ENCODE measurements around the gene SFR1. TPM values are rescaled to one million over a fixed set of nuclear protein-coding genes. Genes with fewer than 3 reads are reported as not detected.
"Not testable (repeated sequence)": the region's sequence is repeated elsewhere in the genome, so short reads cannot be mapped to it uniquely, and the experiment has no call there.

Gene SFR1
- total RNA-seq, 6 experiments from 2014 or later: 4.4 to 6.5 (median 5.7) TPM

DNA sequence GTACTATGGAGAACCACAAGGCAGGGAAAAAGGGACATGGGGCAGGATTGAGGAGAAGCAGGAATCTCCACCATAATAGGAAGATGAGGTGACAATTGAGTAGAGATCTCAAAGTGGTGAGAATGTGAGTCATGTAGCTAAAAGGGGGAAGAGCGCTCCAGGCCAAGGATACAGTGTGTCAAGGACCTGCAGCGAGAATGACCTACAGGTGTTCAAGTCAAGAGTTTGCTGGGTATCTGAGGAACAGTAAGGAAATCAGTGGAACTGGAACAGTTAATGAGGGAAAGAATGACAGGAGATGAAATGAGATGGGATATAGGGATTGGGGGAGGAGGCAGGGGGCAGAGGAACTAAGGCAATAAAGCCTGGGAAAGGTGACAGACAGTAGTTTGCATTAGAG is 33.6 kb downstream of the SFR1 start:
- no peak overlapping the region for H3K4me3 Mint-ChIP-seq
- no peaks in the 10 kb centered on the region for H3K4me1 Mint-ChIP-seq (ENCODE audit: low read depth)
- TF ChIP-seq, protein P1, sequence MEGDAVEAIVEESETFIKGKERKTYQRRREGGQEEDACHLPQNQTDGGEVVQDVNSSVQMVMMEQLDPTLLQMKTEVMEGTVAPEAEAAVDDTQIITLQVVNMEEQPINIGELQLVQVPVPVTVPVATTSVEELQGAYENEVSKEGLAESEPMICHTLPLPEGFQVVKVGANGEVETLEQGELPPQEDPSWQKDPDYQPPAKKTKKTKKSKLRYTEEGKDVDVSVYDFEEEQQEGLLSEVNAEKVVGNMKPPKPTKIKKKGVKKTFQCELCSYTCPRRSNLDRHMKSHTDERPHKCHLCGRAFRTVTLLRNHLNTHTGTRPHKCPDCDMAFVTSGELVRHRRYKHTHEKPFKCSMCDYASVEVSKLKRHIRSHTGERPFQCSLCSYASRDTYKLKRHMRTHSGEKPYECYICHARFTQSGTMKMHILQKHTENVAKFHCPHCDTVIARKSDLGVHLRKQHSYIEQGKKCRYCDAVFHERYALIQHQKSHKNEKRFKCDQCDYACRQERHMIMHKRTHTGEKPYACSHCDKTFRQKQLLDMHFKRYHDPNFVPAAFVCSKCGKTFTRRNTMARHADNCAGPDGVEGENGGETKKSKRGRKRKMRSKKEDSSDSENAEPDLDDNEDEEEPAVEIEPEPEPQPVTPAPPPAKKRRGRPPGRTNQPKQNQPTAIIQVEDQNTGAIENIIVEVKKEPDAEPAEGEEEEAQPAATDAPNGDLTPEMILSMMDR (IDR thresholded peaks at IDR 0.05): no peak
- peaks cover 22% of the 10 kb centered on the region for H3K27me3 Mint-ChIP-seq (ENCODE audit: insufficient read depth)
- H3K36me3 Mint-ChIP-seq (ENCODE audit: low read depth): peaks cover 8% of the 10 kb centered on the region
- no peak overlapping the region for H3K27ac Mint-ChIP-seq
- H3K9me3 Mint-ChIP-seq: peaks cover 19% of the 10 kb centered on the region
- no peak for DNase-seq

DNA sequence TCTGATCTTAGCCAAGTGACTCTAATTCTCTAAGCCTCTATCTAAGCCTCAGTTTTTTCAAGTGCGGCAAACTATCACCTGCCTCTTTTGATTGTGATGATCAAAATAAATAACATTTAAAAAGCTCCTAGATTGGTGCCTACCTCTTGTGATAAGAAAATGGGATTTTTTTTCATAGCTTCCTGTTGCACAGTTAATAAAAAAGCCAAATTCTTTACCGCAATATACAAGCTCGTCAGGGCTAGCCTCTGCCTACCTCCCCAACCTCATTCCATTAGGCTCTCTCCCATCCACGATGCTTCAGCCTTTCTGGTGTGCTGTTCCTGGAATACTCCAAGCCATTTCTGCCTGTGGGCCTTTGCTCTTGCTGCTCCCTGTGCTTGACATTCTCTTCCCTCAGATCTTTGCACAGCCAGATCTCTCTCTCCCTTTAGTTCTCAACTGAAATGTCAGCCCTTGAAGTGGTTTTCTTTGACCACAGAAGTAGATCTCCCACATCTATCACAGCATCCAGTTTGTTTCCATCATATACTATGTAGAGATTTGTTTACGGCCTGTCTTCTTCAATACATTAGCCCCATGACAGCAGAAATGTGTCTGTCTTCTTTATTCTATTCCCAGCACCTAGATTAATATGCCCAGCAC is 48.8 kb downstream of the SFR1 start:
- Mint-ChIP-seq H3K9me3 (no peaks in the 10 kb centered on the region), H3K4me1 (ENCODE audit: low read depth) (no peaks in the 10 kb centered on the region), H3K4me3 (no peak overlapping the region), H3K36me3 (ENCODE audit: low read depth) (no peaks in the 10 kb centered on the region), H3K27ac (no peak overlapping the region), H3K27me3 (ENCODE audit: insufficient read depth) (peaks cover 20% of the 10 kb centered on the region)
- TF ChIP-seq, protein P1 (IDR thresholded peaks at IDR 0.05): no peak
- no peak for DNase-seq

DNA sequence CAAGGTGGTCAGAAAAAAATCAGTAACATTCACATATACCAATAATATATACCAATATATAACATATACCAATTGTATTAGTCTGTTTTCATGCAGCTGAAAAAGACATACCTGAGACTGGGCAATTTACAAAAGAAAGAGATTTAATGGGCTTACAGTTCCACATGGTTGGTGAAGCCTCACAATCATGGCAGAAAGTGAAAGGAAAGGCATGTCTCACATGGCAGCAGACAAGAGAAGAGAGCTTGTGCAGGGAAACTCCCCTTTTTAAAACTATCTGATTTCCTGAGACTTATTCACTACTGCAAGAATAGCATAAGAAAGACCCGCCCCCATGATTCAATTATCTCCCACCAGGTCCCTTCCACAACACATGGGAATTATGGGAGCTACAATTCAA is 52.2 kb downstream of the SFR1 start:
- H3K36me3 Mint-ChIP-seq (ENCODE audit: low read depth); H3K9me3 Mint-ChIP-seq; H3K4me3 Mint-ChIP-seq; DNase-seq; H3K4me1 Mint-ChIP-seq (ENCODE audit: low read depth); H3K27ac Mint-ChIP-seq: not testable (repeated sequence)
- peaks cover 20% of the 10 kb centered on the region for H3K27me3 Mint-ChIP-seq (ENCODE audit: insufficient read depth)

Other genes starting within 250 kb of the SFR1 start
- 10 to 100 TPM; 12.1 to 15.6 (median 14.7) TPM for gene STN1, start 204.0 kb upstream of the SFR1 start, total RNA-seq (2021; fragmentation: NEBNext Ultra II Directional; extraction: Animal tissue kit (Norgen Biotek cat#: 25700))
- 10 to 100 TPM; 21.6 to 29.9 (median 27.3) TPM for gene SLK, start 155.0 kb upstream of the SFR1 start, total RNA-seq (2021; fragmentation: NEBNext Ultra II Directional; extraction: Animal tissue kit (Norgen Biotek cat#: 25700))
- 1 to 10 TPM in 2 of 6 experiments, under 1 TPM in 4; 0.23 to 1.5 (median 0.66) TPM for gene COL17A1, start 36.3 kb upstream of the SFR1 start, total RNA-seq (2021; fragmentation: NEBNext Ultra II Directional; extraction: Animal tissue kit (Norgen Biotek cat#: 25700))
- gene CFAP43, start 110.2 kb downstream of the SFR1 start, total RNA-seq (2021; fragmentation: NEBNext Ultra II Directional; extraction: Animal tissue kit (Norgen Biotek cat#: 25700)): under 1 TPM in 1 of 6 experiments, not detected in 5; 0.14 TPM
- 100 to 1,000 TPM; 213 to 242 (median 224) TPM for gene GSTO1, start 132.7 kb downstream of the SFR1 start, total RNA-seq (2021; fragmentation: NEBNext Ultra II Directional; extraction: Animal tissue kit (Norgen Biotek cat#: 25700))
- 10 to 100 TPM in 4 of 6 experiments, 1 to 10 TPM in 2; 2.5 to 15.0 (median 12.3) TPM for gene GSTO2, start 147.0 kb downstream of the SFR1 start, total RNA-seq (2021; fragmentation: NEBNext Ultra II Directional; extraction: Animal tissue kit (Norgen Biotek cat#: 25700))
- 10 to 100 TPM; 23.9 to 34.7 (median 29.7) TPM for gene ITPRIP, start 216.3 kb downstream of the SFR1 start, total RNA-seq (2021; fragmentation: NEBNext Ultra II Directional; extraction: Animal tissue kit (Norgen Biotek cat#: 25700))
- 1 to 10 TPM in 1 of 6 experiments, under 1 TPM in 5; 0.35 to 1.1 (median 0.41) TPM for gene CFAP58, start 231.7 kb downstream of the SFR1 start, total RNA-seq (2021; fragmentation: NEBNext Ultra II Directional; extraction: Animal tissue kit (Norgen Biotek cat#: 25700))